ENCODE measurements around the gene TENM3. TPM values are rescaled to one million over a fixed set of nuclear protein-coding genes. Genes with fewer than 3 reads are reported as not detected.

Gene TENM3
- total RNA-seq, 1 experiment from 2014 or later: 71.0 TPM

- TF ChIP-seq NFATC4 (CRISPR knock-in tag; IDR thresholded peaks at IDR 0.05): no peak
- TF ChIP-seq, protein P1, sequence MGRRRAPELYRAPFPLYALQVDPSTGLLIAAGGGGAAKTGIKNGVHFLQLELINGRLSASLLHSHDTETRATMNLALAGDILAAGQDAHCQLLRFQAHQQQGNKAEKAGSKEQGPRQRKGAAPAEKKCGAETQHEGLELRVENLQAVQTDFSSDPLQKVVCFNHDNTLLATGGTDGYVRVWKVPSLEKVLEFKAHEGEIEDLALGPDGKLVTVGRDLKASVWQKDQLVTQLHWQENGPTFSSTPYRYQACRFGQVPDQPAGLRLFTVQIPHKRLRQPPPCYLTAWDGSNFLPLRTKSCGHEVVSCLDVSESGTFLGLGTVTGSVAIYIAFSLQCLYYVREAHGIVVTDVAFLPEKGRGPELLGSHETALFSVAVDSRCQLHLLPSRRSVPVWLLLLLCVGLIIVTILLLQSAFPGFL (CRISPR knock-in tag; IDR thresholded peaks at IDR 0.05; ENCODE audit: borderline replicate concordance): no peak
- no peak for TF ChIP-seq ZSCAN18 (CRISPR knock-in tag; IDR thresholded peaks at IDR 0.05)
- TF ChIP-seq, protein P2, sequence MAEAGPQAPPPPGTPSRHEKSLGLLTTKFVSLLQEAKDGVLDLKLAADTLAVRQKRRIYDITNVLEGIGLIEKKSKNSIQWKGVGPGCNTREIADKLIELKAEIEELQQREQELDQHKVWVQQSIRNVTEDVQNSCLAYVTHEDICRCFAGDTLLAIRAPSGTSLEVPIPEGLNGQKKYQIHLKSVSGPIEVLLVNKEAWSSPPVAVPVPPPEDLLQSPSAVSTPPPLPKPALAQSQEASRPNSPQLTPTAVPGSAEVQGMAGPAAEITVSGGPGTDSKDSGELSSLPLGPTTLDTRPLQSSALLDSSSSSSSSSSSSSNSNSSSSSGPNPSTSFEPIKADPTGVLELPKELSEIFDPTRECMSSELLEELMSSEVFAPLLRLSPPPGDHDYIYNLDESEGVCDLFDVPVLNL (CRISPR knock-in tag; IDR thresholded peaks at IDR 0.05; ENCODE audit: borderline replicate concordance, low read depth): no peak
- TF ChIP-seq TCF7 (CRISPR knock-in tag; IDR thresholded peaks at IDR 0.05; ENCODE audit: low read depth): no peak
- TF ChIP-seq, protein P3, sequence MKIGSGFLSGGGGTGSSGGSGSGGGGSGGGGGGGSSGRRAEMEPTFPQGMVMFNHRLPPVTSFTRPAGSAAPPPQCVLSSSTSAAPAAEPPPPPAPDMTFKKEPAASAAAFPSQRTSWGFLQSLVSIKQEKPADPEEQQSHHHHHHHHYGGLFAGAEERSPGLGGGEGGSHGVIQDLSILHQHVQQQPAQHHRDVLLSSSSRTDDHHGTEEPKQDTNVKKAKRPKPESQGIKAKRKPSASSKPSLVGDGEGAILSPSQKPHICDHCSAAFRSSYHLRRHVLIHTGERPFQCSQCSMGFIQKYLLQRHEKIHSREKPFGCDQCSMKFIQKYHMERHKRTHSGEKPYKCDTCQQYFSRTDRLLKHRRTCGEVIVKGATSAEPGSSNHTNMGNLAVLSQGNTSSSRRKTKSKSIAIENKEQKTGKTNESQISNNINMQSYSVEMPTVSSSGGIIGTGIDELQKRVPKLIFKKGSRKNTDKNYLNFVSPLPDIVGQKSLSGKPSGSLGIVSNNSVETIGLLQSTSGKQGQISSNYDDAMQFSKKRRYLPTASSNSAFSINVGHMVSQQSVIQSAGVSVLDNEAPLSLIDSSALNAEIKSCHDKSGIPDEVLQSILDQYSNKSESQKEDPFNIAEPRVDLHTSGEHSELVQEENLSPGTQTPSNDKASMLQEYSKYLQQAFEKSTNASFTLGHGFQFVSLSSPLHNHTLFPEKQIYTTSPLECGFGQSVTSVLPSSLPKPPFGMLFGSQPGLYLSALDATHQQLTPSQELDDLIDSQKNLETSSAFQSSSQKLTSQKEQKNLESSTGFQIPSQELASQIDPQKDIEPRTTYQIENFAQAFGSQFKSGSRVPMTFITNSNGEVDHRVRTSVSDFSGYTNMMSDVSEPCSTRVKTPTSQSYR (CRISPR knock-in tag; IDR thresholded peaks at IDR 0.05): no peak
- no peak for TF ChIP-seq ZNF416 (CRISPR knock-in tag; IDR thresholded peaks at IDR 0.05)
- no peak for TF ChIP-seq GABPB1 (CRISPR knock-in tag; IDR thresholded peaks at IDR 0.05)
- TF ChIP-seq, protein P4, sequence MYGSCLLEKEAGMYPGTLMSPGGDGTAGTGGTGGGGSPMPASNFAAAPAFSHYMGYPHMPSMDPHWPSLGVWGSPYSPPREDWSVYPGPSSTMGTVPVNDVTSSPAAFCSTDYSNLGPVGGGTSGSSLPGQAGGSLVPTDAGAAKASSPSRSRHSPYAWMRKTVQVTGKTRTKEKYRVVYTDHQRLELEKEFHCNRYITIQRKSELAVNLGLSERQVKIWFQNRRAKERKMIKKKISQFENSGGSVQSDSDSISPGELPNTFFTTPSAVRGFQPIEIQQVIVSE (CRISPR knock-in tag; IDR thresholded peaks at IDR 0.05; ENCODE audit: borderline replicate concordance): no peak
- DNase-seq (ENCODE audit: low spot score) (no peak), ATAC-seq (no peak)
- H3K36me3 Mint-ChIP-seq: no peaks in the 10 kb centered on the region
- H3K27ac Mint-ChIP-seq: peak overlapping the region; percentile 82
- H3K27me3 Mint-ChIP-seq (ENCODE audit: low read depth): no peaks in the 10 kb centered on the region
- ChIA-PET CTCF (interaction anchor here (0.8 kb wide), 1 partner anchor 26 kb away, joined by 3 read pairs; no protein-coding TSS in a partner anchor), POLR2A (no interaction called here)
- H3K4me3 Mint-ChIP-seq: no peak overlapping the region
- no peaks in the 10 kb centered on the region for H3K9me3 Mint-ChIP-seq
- H3K4me1 Mint-ChIP-seq: peaks cover 42% of the 10 kb centered on the region
Measured at GRCh38 chr4:182533964-182534363, 290.8 kb downstream of the TENM3 start.

DNA sequence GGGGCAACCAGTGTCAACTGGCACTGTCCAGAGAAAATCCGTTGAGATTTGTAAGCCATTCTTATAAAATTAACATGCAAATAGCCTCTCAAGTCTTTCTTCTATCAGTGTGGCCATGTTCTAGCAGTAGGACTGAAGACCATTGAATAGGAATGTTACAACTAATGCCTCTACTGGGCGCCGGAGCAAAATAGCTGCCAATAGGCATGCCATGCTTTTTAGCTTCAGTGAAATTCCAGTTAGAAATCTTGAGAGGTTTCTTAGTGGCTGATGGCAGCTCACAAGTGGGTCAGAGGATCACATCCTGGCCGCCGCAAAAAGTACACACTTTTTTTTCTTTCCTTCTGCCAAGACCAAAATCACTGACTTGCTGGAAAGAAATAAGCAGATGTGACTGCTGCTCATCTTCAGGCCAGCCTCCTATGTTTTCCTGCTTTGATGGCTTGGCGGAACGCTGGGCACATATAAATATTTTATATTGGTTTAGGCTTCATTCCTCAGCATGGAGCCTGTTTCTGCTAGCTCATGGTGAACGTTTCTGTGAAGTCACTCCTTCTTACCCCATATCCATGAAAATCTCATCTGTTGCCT, 293.1 kb downstream of the TENM3 start:
- DNase-seq (ENCODE audit: low spot score) (peak; percentile 40), ATAC-seq (peak; percentile 88)
- POLR2A ChIA-PET: no interaction called here
- CTCF ChIA-PET: interaction anchor here (0.6 to 0.8 kb wide), 2 partner anchors 36 to 81 kb away, joined by 3 to 5 read pairs; no protein-coding TSS in a partner anchor
- H3K4me3 Mint-ChIP-seq: no peak overlapping the region
- no peaks in the 10 kb centered on the region for H3K9me3 Mint-ChIP-seq
- no peaks in the 10 kb centered on the region for H3K27me3 Mint-ChIP-seq (ENCODE audit: low read depth)
- TF ChIP-seq, protein P3 (CRISPR knock-in tag; IDR thresholded peaks at IDR 0.05): no peak
- TF ChIP-seq TP53 (CRISPR knock-in tag; IDR thresholded peaks at IDR 0.05): 0 out of 2 replicates have a peak, but pooled peaks have one; percentile 9
- 0 out of 2 replicates have a peak, but pooled peaks have one; percentile 23 for TF ChIP-seq ETV6 (CRISPR knock-in tag; IDR thresholded peaks at IDR 0.05)
- peaks cover 24% of the 10 kb centered on the region for H3K4me1 Mint-ChIP-seq
- H3K27ac Mint-ChIP-seq: no peak overlapping the region
- H3K36me3 Mint-ChIP-seq: no peaks in the 10 kb centered on the region
